CD14-positive monocyte (primary cell): ENCODE measurements around the gene ARHGEF7. TPM values are rescaled to one million over a fixed set of nuclear protein-coding genes. Genes with fewer than 3 reads are reported as not detected.

Source experiments
- DNase-seq, 3 donors: peaks; one replicate each; pipeline ENCODE4 v3.0.0-alpha.2; 2011 to 2022
- H2AFZ ChIP-seq: 2 replicates; pipeline ENCODE4 v1.6.0; 2012; ENCODE audit warnings: mild to moderate bottlenecking, low read depth, low read length, inconsistent platforms; ENCODE audit not compliant: insufficient read depth, poor library complexity, severe bottlenecking
- H3K27ac ChIP-seq, 2 donors: 1 replicate in 1 of 2; 2 replicates in 1 of 2; pipeline ENCODE4 v1.5.1; 2012 to 2013; ENCODE audit warnings: low read length in 2 of 2, control low read depth in 1 of 2, inconsistent platforms in 1 of 2, low read depth in 1 of 2, mild to moderate bottlenecking in 1 of 2
- H3K27me3 ChIP-seq, 2 donors: one replicate each; pipeline versions ENCODE4 v1.6.0 to v1.6.1; 2011 to 2013; ENCODE audit warnings: low read length in 2 of 2; ENCODE audit not compliant: control insufficient read depth in 2 of 2, insufficient read depth in 2 of 2
- H3K36me3 ChIP-seq, 2 donors: replicated peaks in 1 of 2; 1 replicate in 1 of 2; 2 replicates in 1 of 2; pipeline versions ENCODE4 v1.5.1 to v1.6.1; 2012 to 2013; ENCODE audit warnings: low read length in 2 of 2, control low read depth in 1 of 2, inconsistent platforms in 1 of 2, mild to moderate bottlenecking in 1 of 2; ENCODE audit not compliant: insufficient read depth in 2 of 2, control insufficient read depth in 1 of 2
- H3K4me1 ChIP-seq, 2 donors: 1 replicate in 1 of 2; 2 replicates in 1 of 2; pipeline versions ENCODE4 v1.5.1 to v1.6.1; 2012 to 2013; ENCODE audit warnings: low read length in 2 of 2, control low read depth in 1 of 2, inconsistent platforms in 1 of 2, mild to moderate bottlenecking in 1 of 2, moderate library complexity in 1 of 2; ENCODE audit not compliant: insufficient read depth in 2 of 2, control insufficient read depth in 1 of 2
- H3K4me2 ChIP-seq: replicated peaks from 2 replicates; pipeline ENCODE3; 2012; ENCODE audit warnings: low read length, moderate library complexity, mild to moderate bottlenecking; ENCODE audit not compliant: poor library complexity, severe bottlenecking; ENCODE audit errors: extremely low read depth
- H3K4me3 ChIP-seq, 3 experiments: fragments of 200-600 bp in 1 of 3; sonication (generic) in 1 of 3; replicated peaks in 1 of 3; 1 replicate in 2 of 3; 2 replicates in 1 of 3; pipeline ENCODE4 v1.5.1; 2011 to 2013; ENCODE audit warnings: low read length in 3 of 3, mild to moderate bottlenecking in 3 of 3, control low read depth in 2 of 3, low read depth in 2 of 3, inconsistent platforms in 1 of 3, moderate library complexity in 1 of 3
- H3K79me2 ChIP-seq: 2 replicates; pipeline ENCODE4 v1.6.0; 2012; ENCODE audit warnings: mild to moderate bottlenecking, control low read depth, inconsistent platforms, low read length, moderate library complexity; ENCODE audit not compliant: insufficient read depth
- H3K9ac ChIP-seq: 2 replicates; pipeline ENCODE4 v1.6.0; 2017; ENCODE audit warnings: low read length, mild to moderate bottlenecking; ENCODE audit not compliant: insufficient read depth, poor library complexity, severe bottlenecking
- H3K9me3 ChIP-seq, 2 donors: replicated peaks in 1 of 2; 1 replicate in 1 of 2; 2 replicates in 1 of 2; pipeline versions ENCODE4 v1.5.1 to v1.6.1; 2012 to 2013; ENCODE audit warnings: low read length in 2 of 2, control low read depth in 1 of 2; ENCODE audit not compliant: control insufficient read depth in 1 of 2, insufficient read depth in 1 of 2
- H4K20me1 ChIP-seq: 2 replicates; pipeline ENCODE4 v1.6.0; 2012; ENCODE audit warnings: mild to moderate bottlenecking, low read length, control low read depth, moderate library complexity; ENCODE audit not compliant: insufficient read depth
- H3K27ac Mint-ChIP-seq, 7 donors: one replicate each; pipeline ENCODE4 v1.8.0; 2020; ENCODE audit warnings: mild to moderate bottlenecking in 7 of 7, mixed read lengths in 7 of 7, moderate library complexity in 6 of 7, inconsistent platforms in 2 of 7
- H3K27me3 Mint-ChIP-seq, 3 donors: one replicate each; pipeline ENCODE4 v1.8.0; 2021 to 2022; ENCODE audit warnings: low read depth in 3 of 3, mild to moderate bottlenecking in 3 of 3, mixed read lengths in 3 of 3, moderate library complexity in 3 of 3, inconsistent platforms in 1 of 3
- H3K36me3 Mint-ChIP-seq, 2 donors: one replicate each; pipeline ENCODE4 v1.8.0; 2020; ENCODE audit warnings: mixed read lengths in 2 of 2, inconsistent platforms in 1 of 2, mild to moderate bottlenecking in 1 of 2
- H3K4me1 Mint-ChIP-seq: one replicate; pipeline ENCODE4 v1.8.0; 2020; ENCODE audit warnings: mild to moderate bottlenecking, mixed read lengths
- H3K4me3 Mint-ChIP-seq, 2 donors: one replicate each; pipeline ENCODE4 v1.8.0; 2020; ENCODE audit warnings: mild to moderate bottlenecking in 2 of 2, mixed read lengths in 2 of 2, moderate library complexity in 1 of 2
- H3K9me3 Mint-ChIP-seq, 7 donors: one replicate each; pipeline ENCODE4 v1.8.0; 2020 to 2022; ENCODE audit warnings: mixed read lengths in 7 of 7, mild to moderate bottlenecking in 6 of 7, moderate library complexity in 6 of 7, inconsistent platforms in 2 of 7
- CTCF ChIP-seq: fragments of 200-600 bp; IDR thresholded peaks from one replicate; pipeline ENCODE4 v1.8.0; 2022; ENCODE audit warnings: antibody characterized with exemption, mild to moderate bottlenecking
- WGBS: methylation state at CpG from one replicate; pipeline ENCODE4 v1.1.5; 2013; ENCODE audit warnings: missing lambda C conversion rate; ENCODE audit not compliant: insufficient coverage; 5-methylcytosine and 5-hydroxymethylcytosine counted together
- intact Hi-C, 2 donors: fragments of 100-400 bp; cut with micrococcal nuclease; formaldehyde crosslinking; loops; one replicate each; pipeline versions ENCODE4 v1.15.0 to v1.15.1; 2023
- polyA plus RNA-seq, 3 donors: library from polyadenylated mRNA; depleted of rRNA in 1 of 3; unstranded in 2 of 3; stranded (reverse) in 1 of 3; fragments of 300-500 nt in 2 of 3; fragments of >200 nt in 1 of 3; fragmentation: Illumina TruSeq in 2 of 3; gene quantifications; 1 replicate in 2 of 3; 2 replicates in 1 of 3; pipeline ENCODE4 v1.2.3, GENCODE V29; 2012 to 2021

ARHGEF7 gene
- polyA plus RNA-seq, 3 donors: 4.6 to 29.0 (median 6.1) TPM

- peaks cover 100% of the 10 kb centered on the region for H4K20me1 ChIP-seq
- no peaks in the 10 kb centered on the region for H3K9me3 Mint-ChIP-seq
- peaks cover 29% of the 10 kb centered on the region for H3K4me1 Mint-ChIP-seq
- H3K9ac ChIP-seq: no peak overlapping the region
- H3K4me3 ChIP-seq: no peak overlapping the region
- no peaks in the 10 kb centered on the region for H3K9me3 ChIP-seq
- H3K27me3 Mint-ChIP-seq: peaks cover 0 to 2% (median 0%) of the 10 kb centered on the region in 3 donors
- no peaks in the 10 kb centered on the region for H3K27me3 ChIP-seq
- no peak overlapping the region for H3K4me2 ChIP-seq
- 97% methylated on average over 4 of the region's 6 CpGs for WGBS
- H3K79me2 ChIP-seq: peaks cover 86% of the 10 kb centered on the region
- no peak for TF ChIP-seq CTCF
- no peak overlapping the region for H3K4me3 Mint-ChIP-seq
- DNase-seq: no peak
- intact Hi-C loops: no loop called here
- H3K4me1 ChIP-seq: no peaks in the 10 kb centered on the region
- no peak overlapping the region for H3K27ac Mint-ChIP-seq
- H3K36me3 ChIP-seq: peaks cover 1 to 23% of the 10 kb centered on the region in 2 donors
- H2AFZ ChIP-seq: no peak overlapping the region
- H3K27ac ChIP-seq: no peak overlapping the region
- H3K36me3 Mint-ChIP-seq: peaks cover 25 to 31% of the 10 kb centered on the region in 2 donors
These were observed 68.1 kb downstream of the ARHGEF7 start for GRCh38 chr13:111183087-111183645.

GRCh38 chr13:111183959-111184358 lies 68.8 kb downstream of the ARHGEF7 start:
- intact Hi-C loops: no loop called here
- no peak overlapping the region for H3K4me3 ChIP-seq
- no peak for DNase-seq
- H3K79me2 ChIP-seq: peaks cover 87% of the 10 kb centered on the region
- Mint-ChIP-seq H3K27ac (no peak overlapping the region), H3K4me1 (peaks cover 36% of the 10 kb centered on the region), H3K27me3 (peaks cover 0 to 2% (median 0%) of the 10 kb centered on the region in 3 donors), H3K4me3 (no peak overlapping the region), H3K9me3 (peaks cover 0 to under 1% (median 0%) of the 10 kb centered on the region in 7 donors), H3K36me3 (peaks cover 26 to 29% of the 10 kb centered on the region in 2 donors)
- TF ChIP-seq CTCF: no peak
- H3K4me1 ChIP-seq: no peaks in the 10 kb centered on the region
- H3K9ac ChIP-seq: no peak overlapping the region
- H2AFZ ChIP-seq: no peak overlapping the region
- H3K27ac ChIP-seq: no peak overlapping the region
- H3K36me3 ChIP-seq: peaks cover 3 to 18% of the 10 kb centered on the region in 2 donors
- H3K9me3 ChIP-seq: no peaks in the 10 kb centered on the region
- H3K4me2 ChIP-seq: no peak overlapping the region
- 97% methylated on average over 5 of the region's 10 CpGs for WGBS
- H4K20me1 ChIP-seq: peaks cover 100% of the 10 kb centered on the region
- no peaks in the 10 kb centered on the region for H3K27me3 ChIP-seq
